HCT116 (cell line): ENCODE measurements around the gene SPTBN1. TPM values are rescaled to one million over a fixed set of nuclear protein-coding genes. Genes with fewer than 3 reads are reported as not detected.

ENCODE experiments used
- ATAC-seq: fragments of 200-7000 bp; cut with Tn5 transposase; 2 replicates; pipeline ENCODE4 v1.9.1; 2020; ENCODE audit warnings: mild to moderate bottlenecking, moderate library complexity
- BruUV-seq: library from RNA; stranded (reverse); fragments of 400-500 nt; replicated peaks from 2 replicates; lab custom pipeline; 2021; lab: Mats Ljungman, UMichigan
- CTCF ChIA-PET: fragments of 300-600 bp; sonication (Branson Sonifier 250); formaldehyde crosslinking; loops from one replicate; lab custom pipeline; 2021; ENCODE audit warnings: antibody characterized with exemption; lab: Charles Lee
- POLR2A ChIA-PET: fragments of 300-600, 350-600 bp; sonication (Branson Sonifier 250); formaldehyde crosslinking; loops from one replicate; lab custom pipeline; 2021; ENCODE audit warnings: antibody characterized with exemption; lab: Charles Lee
- RAD21 ChIA-PET, 2 experiments: fragments of 300-600 bp; sonication (Branson Sonifier 250); formaldehyde crosslinking; loops; one replicate each; lab custom pipeline; 2023; ENCODE audit warnings: low total read pairs in 2 of 2; ENCODE audit not compliant: uncharacterized antibody in 2 of 2, unreplicated experiment in 2 of 2, low non-redundant PET in 1 of 2; lab: Charles Lee
- DNase-seq: peaks from one replicate; pipeline ENCODE4 v3.0.0-alpha.2; 2010; ENCODE audit warnings: low read depth, low spot score
- H2AFZ ChIP-seq: fragments of 200-600 bp; shearing (Covaris generic), sonication (generic); 2 replicates; pipeline ENCODE4 v1.6.1; 2017; ENCODE audit warnings: low read depth, mixed run types, mixed read lengths, antibody characterized with exemption, low read length; ENCODE audit not compliant: poor library complexity, severe bottlenecking
- H3K27ac ChIP-seq: 2 replicates; pipeline ENCODE4 v1.5.1; 2012; ENCODE audit warnings: low read depth, low read length
- H3K27me3 ChIP-seq: fragments of 200-600 bp; sonication (generic); 2 replicates; pipeline ENCODE4 v1.6.1; 2016; ENCODE audit warnings: mixed run types, low read length, mixed read lengths; ENCODE audit not compliant: insufficient read depth
- H3K36me3 ChIP-seq, 2 experiments: fragments of 200-500 bp in 1 of 2; fragments of 200-600 bp in 1 of 2; sonication (Bioruptor generic) in 1 of 2; sonication (generic) in 1 of 2; 2 replicates each; pipeline versions ENCODE4 v1.5.1 to v1.6.1; 2014 to 2016; ENCODE audit warnings: low read length in 2 of 2, inconsistent platforms in 1 of 2, mixed read lengths in 1 of 2, mixed run types in 1 of 2; ENCODE audit not compliant: insufficient read depth in 2 of 2, control insufficient read depth in 1 of 2
- H3K4me1 ChIP-seq, 2 experiments: fragments of 200-600 bp in 1 of 2; sonication (generic) in 1 of 2; 2 replicates each; pipeline versions ENCODE4 v1.5.1 to v1.6.1; 2012 to 2017; ENCODE audit warnings: low read length in 2 of 2, inconsistent platforms in 1 of 2, mild to moderate bottlenecking in 1 of 2, mixed read lengths in 1 of 2, mixed run types in 1 of 2, moderate library complexity in 1 of 2; ENCODE audit not compliant: insufficient read depth in 2 of 2, control insufficient read depth in 1 of 2
- H3K4me2 ChIP-seq: fragments of 200-600 bp; sonication (generic); 2 replicates; pipeline ENCODE4 v1.6.1; 2017; ENCODE audit warnings: mixed run types, low read length, mixed read lengths
- H3K4me3 ChIP-seq, 2 experiments: fragments of 200-600 bp in 1 of 2; sonication (generic) in 1 of 2; replicated peaks in 1 of 2; 2 replicates each; pipeline ENCODE4 v1.5.1; 2011 to 2016; ENCODE audit warnings: low read length in 2 of 2, control low read depth in 1 of 2, low read depth in 1 of 2, mild to moderate bottlenecking in 1 of 2, mixed read lengths in 1 of 2, mixed run types in 1 of 2
- H3K79me2 ChIP-seq: fragments of 200-600 bp; sonication (generic); 2 replicates; pipeline ENCODE4 v1.6.1; 2017; ENCODE audit warnings: mild to moderate bottlenecking, mixed run types, low read length, moderate library complexity, mixed read lengths; ENCODE audit not compliant: insufficient read depth
- H3K9ac ChIP-seq: fragments of 200-600 bp; sonication (generic); 2 replicates; pipeline ENCODE4 v1.6.1; 2016; ENCODE audit warnings: low read length, mixed read lengths
- H3K9me2 ChIP-seq: fragments of 200-600 bp; sonication (generic), shearing (Covaris generic); 2 replicates; pipeline ENCODE4 v1.6.1; 2017; ENCODE audit warnings: mixed run types, mild to moderate bottlenecking, moderate library complexity; ENCODE audit not compliant: insufficient read depth
- H3K9me3 ChIP-seq, 2 experiments: fragments of 200-500 bp in 1 of 2; fragments of 200-600 bp in 1 of 2; sonication (Bioruptor generic) in 1 of 2; sonication (generic) in 1 of 2; 2 replicates each; pipeline ENCODE4 v1.6.1; 2014 to 2017; ENCODE audit warnings: low read length in 2 of 2, mixed read lengths in 2 of 2, inconsistent platforms in 1 of 2, low read depth in 1 of 2, mild to moderate bottlenecking in 1 of 2, mixed run types in 1 of 2, moderate library complexity in 1 of 2; ENCODE audit not compliant: control insufficient read depth in 1 of 2, insufficient read depth in 1 of 2
- H4K20me1 ChIP-seq: fragments of 200-600 bp; sonication (generic), shearing (Covaris generic); 2 replicates; pipeline ENCODE4 v1.6.1; 2017; ENCODE audit warnings: mixed run types, mild to moderate bottlenecking, moderate library complexity; ENCODE audit not compliant: insufficient read depth
- CBX3 ChIP-seq: IDR thresholded peaks from 2 replicates; pipeline ENCODE4 v1.6.1; 2012; ENCODE audit warnings: low read depth
- CEBPB ChIP-seq: IDR thresholded peaks from 2 replicates; pipeline ENCODE4 v1.6.1; 2012; ENCODE audit warnings: low read depth
- CTCF ChIP-seq, 3 experiments: fragments of 200-600 bp in 1 of 3; sonication (generic) in 1 of 3; IDR thresholded peaks in 2 of 3; conservative IDR thresholded peaks in 1 of 3; 2 replicates each; pipeline ENCODE4 v1.5.1; 2012 to 2017; ENCODE audit warnings: low read depth in 2 of 3, low read length in 2 of 3, antibody characterized with exemption in 1 of 3, borderline replicate concordance in 1 of 3, control low read depth in 1 of 3, mild to moderate bottlenecking in 1 of 3, mixed read lengths in 1 of 3, mixed run types in 1 of 3, moderate library complexity in 1 of 3; ENCODE audit not compliant: insufficient read depth in 1 of 3
- EGR1 ChIP-seq: IDR thresholded peaks from 2 replicates; pipeline ENCODE4 v1.6.1; 2012; ENCODE audit warnings: low read depth
- ELF1 ChIP-seq: IDR thresholded peaks from 2 replicates; pipeline ENCODE4 v1.6.1; 2012; ENCODE audit warnings: low read depth, borderline replicate concordance
- FOSL1 ChIP-seq: IDR thresholded peaks from 2 replicates; pipeline ENCODE4 v1.6.1; 2012; ENCODE audit warnings: low read depth
- JUND ChIP-seq: IDR thresholded peaks from 2 replicates; pipeline ENCODE4 v1.6.1; 2012
- RAD21 ChIP-seq: IDR thresholded peaks from 2 replicates; pipeline ENCODE4 v1.6.1; 2012; ENCODE audit warnings: low read depth, mild to moderate bottlenecking
- REST ChIP-seq: IDR thresholded peaks from 2 replicates; pipeline ENCODE4 v1.6.1; 2012; ENCODE audit warnings: low read depth
- SIN3A ChIP-seq: IDR thresholded peaks from 2 replicates; pipeline ENCODE4 v1.6.1; 2012; ENCODE audit warnings: low read depth
- SP1 ChIP-seq: IDR thresholded peaks from 2 replicates; pipeline ENCODE4 v1.6.1; 2012; ENCODE audit warnings: low read depth
- SRF ChIP-seq: IDR thresholded peaks from 2 replicates; pipeline ENCODE4 v1.6.1; 2012; ENCODE audit warnings: low read depth
- ZBTB33 ChIP-seq: IDR thresholded peaks from 2 replicates; pipeline ENCODE4 v1.6.1; 2011; ENCODE audit warnings: mild to moderate bottlenecking, low read length, moderate library complexity; ENCODE audit not compliant: insufficient replicate concordance; ENCODE audit errors: extremely low read depth
- ZNF274 ChIP-seq: fragments of 200-500 bp; sonication (Bioruptor generic); IDR thresholded peaks from 2 replicates; pipeline ENCODE4 v1.6.1; 2014; ENCODE audit warnings: mild to moderate bottlenecking, low read depth, low read length, inconsistent platforms
- intact Hi-C: fragments of 100-400 bp; cut with micrococcal nuclease; formaldehyde crosslinking; loops from 2 replicates; pipeline ENCODE4 v1.10.0; 2022
- total RNA-seq: library from RNA; stranded (reverse); gene quantifications from one replicate; pipeline ENCODE4 v1.2.1, GENCODE V29; 2021; ENCODE audit not compliant: unreplicated experiment

The SPTBN1 gene
- total RNA-seq, 1 experiment from 2014 or later, result 84.4 TPM

- no peaks in the 10 kb centered on the region for H3K9me2 ChIP-seq
- no peak for ATAC-seq
- TF ChIP-seq SRF (no peak), CEBPB (no peak), RAD21 (no peak), JUND (no peak), CTCF (IDR thresholded peaks at IDR 0.05 in 2 of 3, conservative IDR thresholded peaks at IDR 0.05 in 1 of 3; ENCODE audit: borderline replicate concordance in 1 of 3, insufficient read depth in 1 of 3, low read depth in 2 of 3, low read length in 2 of 3) (no peak), SP1 (no peak)
- no peaks in the 10 kb centered on the region for H4K20me1 ChIP-seq
- no peak for DNase-seq
- H3K4me3 ChIP-seq, result no peak overlapping the region
- ChIA-PET CTCF (no interaction called here), POLR2A (no interaction called here), RAD21 (no interaction called here)
- H3K36me3 ChIP-seq, result 0 out of 4 replicates have a peak, but pooled peaks cover 0 to 4% of the 10 kb centered on the region in 2 experiments
- H3K4me2 ChIP-seq, result no peak overlapping the region
- no peaks in the 10 kb centered on the region for H3K9me3 ChIP-seq
- BruUV-seq, result no TSS peak
- H3K9ac ChIP-seq, result no peak overlapping the region
- no peaks in the 10 kb centered on the region for H3K27me3 ChIP-seq
- no peak overlapping the region for H3K27ac ChIP-seq
- no peak overlapping the region for H2AFZ ChIP-seq
- peaks cover 67% of the 10 kb centered on the region for H3K79me2 ChIP-seq
- H3K4me1 ChIP-seq, result no peaks in the 10 kb centered on the region
- intact Hi-C loops, result no loop called here
These were observed 137.1 kb downstream of the SPTBN1 start for GRCh38 chr2:54593249-54593648.

- no TSS peak for BruUV-seq
- intact Hi-C loops, result no loop called here
- Histone ChIP-seq H3K36me3 (0 out of 4 replicates have a peak, but pooled peaks cover 0 to 4% of the 10 kb centered on the region in 2 experiments), H4K20me1 (no peaks in the 10 kb centered on the region), H3K27me3 (no peaks in the 10 kb centered on the region), H3K9ac (no peak overlapping the region), H3K9me3 (no peaks in the 10 kb centered on the region), H3K4me3 (no peak overlapping the region), H3K79me2 (peaks cover 73% of the 10 kb centered on the region), H3K4me2 (no peak overlapping the region), H2AFZ (no peak overlapping the region), H3K4me1 (peaks cover 0 to 2% of the 10 kb centered on the region in 2 experiments; a peak in 1 of 4 replicates), H3K9me2 (no peaks in the 10 kb centered on the region), H3K27ac (no peak overlapping the region)
- DNase-seq (no peak), ATAC-seq (no peak)
- ChIA-PET POLR2A (no interaction called here), RAD21 (no interaction called here), CTCF (no interaction called here)
- TF ChIP-seq CBX3 (no peak), FOSL1 (no peak), SIN3A (no peak), ZBTB33 (no peak), RAD21 (no peak), ZNF274 (no peak), ELF1 (no peak), SP1 (no peak), EGR1 (no peak), SRF (no peak), REST (no peak)
These were observed 137.9 kb downstream of the SPTBN1 start for GRCh38 chr2:54594048-54594447.
